GM12878 (cell line): Measurements from ENCODE around the gene WDR11. TPM values are rescaled to one million over a fixed set of nuclear protein-coding genes. Genes with fewer than 3 reads are reported as not detected.
"Not testable (repeated sequence)": the region's sequence is repeated elsewhere in the genome, so short reads cannot be mapped to it uniquely, and the experiment has no call there.

Experiments used
- ATAC-seq: fragments of 200-7000 bp; cut with Tn5 transposase; 3 replicates; pipeline ENCODE4 v1.9.1; 2020; ENCODE audit warnings: mild to moderate bottlenecking, moderate library complexity
- BruUV-seq: library from RNA; stranded (reverse); fragments of 400-500 nt; replicated peaks from 2 replicates; lab custom pipeline; 2021; lab: Mats Ljungman, UMichigan
- CTCF ChIA-PET: fragments of 300-600 bp; sonication (Branson Sonifier 250); formaldehyde crosslinking; extraction: SDS; loops from one replicate; lab custom pipeline; 2021; ENCODE audit warnings: inconsistent platforms; lab: Yijun Ruan, JAX
- POLR2A ChIA-PET: fragments of 350-600 bp; formaldehyde crosslinking; extraction: SDS; loops from one replicate; lab custom pipeline; 2021; ENCODE audit warnings: inconsistent platforms; lab: Charles Lee
- RAD21 ChIA-PET: fragments of 300-600 bp; sonication (Branson Sonifier 250); formaldehyde crosslinking; loops from one replicate; lab custom pipeline; 2023; ENCODE audit warnings: antibody characterized with exemption; ENCODE audit not compliant: unreplicated experiment; lab: Charles Lee
- SMC1A ChIA-PET: fragments of 300-600 bp; sonication (Branson Sonifier 250); formaldehyde crosslinking; loops from one replicate; lab custom pipeline; 2023; ENCODE audit not compliant: unreplicated experiment, uncharacterized antibody; lab: Charles Lee
- DNase-seq: peaks from one replicate; pipeline ENCODE4 v3.0.0-alpha.2; 2011; ENCODE audit warnings: low read depth, low spot score
- FAIRE-seq: peaks from 3 replicates; lab custom pipeline; 2011; peaks lifted over from hg19 to GRCh38; lab: Jason Lieb, UNC
- H2AFZ ChIP-seq: 2 replicates; pipeline ENCODE4 v1.6.0; 2011; ENCODE audit warnings: low read depth, low read length, control low read depth; ENCODE audit not compliant: control insufficient read depth
- H3K27ac ChIP-seq: 2 replicates; pipeline ENCODE4 v1.5.1; 2011; ENCODE audit warnings: control low read depth; ENCODE audit not compliant: control insufficient read depth, insufficient read depth
- H3K27me3 ChIP-seq, 2 experiments: replicated peaks in 1 of 2; 2 replicates each; pipeline versions ENCODE4 v1.6.0 to v1.6.1; 2011; ENCODE audit warnings: low read length in 1 of 2; ENCODE audit not compliant: control insufficient read depth in 2 of 2, insufficient read depth in 2 of 2
- H3K36me3 ChIP-seq, 2 experiments: 2 replicates each; pipeline ENCODE4 v1.5.1; 2011; ENCODE audit warnings: low read length in 1 of 2; ENCODE audit not compliant: control insufficient read depth in 2 of 2, insufficient read depth in 2 of 2
- H3K4me1 ChIP-seq: 2 replicates; pipeline ENCODE4 v1.6.1; 2011; ENCODE audit warnings: mild to moderate bottlenecking, low read length, moderate library complexity, mixed read lengths; ENCODE audit not compliant: control insufficient read depth, insufficient read depth
- H3K4me2 ChIP-seq: 2 replicates; pipeline ENCODE4 v1.6.0; 2011; ENCODE audit warnings: control low read depth; ENCODE audit not compliant: control insufficient read depth, insufficient read depth
- H3K4me3 ChIP-seq: fragments of 200-600 bp; sonication (generic); 2 replicates; pipeline ENCODE4 v1.5.1; 2016
- H3K79me2 ChIP-seq: 2 replicates; pipeline ENCODE4 v1.6.0; 2011; ENCODE audit warnings: low read length; ENCODE audit not compliant: control insufficient read depth, insufficient read depth
- H3K9ac ChIP-seq: 2 replicates; pipeline ENCODE4 v1.8.0; 2011; ENCODE audit warnings: low read length, control low read depth, mixed read lengths; ENCODE audit not compliant: control insufficient read depth, insufficient read depth
- H3K9me3 ChIP-seq: replicated peaks from 3 replicates; pipeline ENCODE4 v1.5.1; 2011; ENCODE audit warnings: mild to moderate bottlenecking, low read length; ENCODE audit not compliant: control insufficient read depth, insufficient read depth
- H4K20me1 ChIP-seq: 2 replicates; pipeline ENCODE4 v1.6.0; 2011; ENCODE audit not compliant: control insufficient read depth, insufficient read depth
- FOS ChIP-seq: IDR thresholded peaks from 3 replicates; pipeline ENCODE4 v1.6.1; 2011; ENCODE audit warnings: borderline replicate concordance; ENCODE audit not compliant: insufficient read length; ENCODE audit errors: extremely low read depth
- SIX5 ChIP-seq: IDR thresholded peaks from 2 replicates; pipeline ENCODE4 v1.6.1; 2011; ENCODE audit warnings: mild to moderate bottlenecking, low read depth, low read length, moderate library complexity; ENCODE audit not compliant: severe bottlenecking
- TARDBP ChIP-seq: IDR thresholded peaks from 2 replicates; pipeline ENCODE4 v1.6.1; 2016; ENCODE audit warnings: borderline replicate concordance
- TCF7 ChIP-seq: IDR thresholded peaks from 2 replicates; pipeline ENCODE4 v1.6.1; 2014; ENCODE audit warnings: antibody characterized with exemption, borderline replicate concordance
- WGBS: methylation state at CpG from one replicate; pipeline ENCODE4 v1.1.6; 2016; ENCODE audit warnings: low lambda C conversion rate; ENCODE audit not compliant: insufficient replicate concordance, insufficient coverage; ENCODE audit errors: missing lambda C conversion rate; 5-methylcytosine and 5-hydroxymethylcytosine counted together
- in situ Hi-C: fragments of 300-500 bp; cut with MboI; formaldehyde crosslinking; loops from 9 replicates; pipeline ENCODE4 v1.14.3; 2018; ENCODE audit warnings: mixed read lengths
- intact Hi-C: fragments of 100-400 bp; cut with micrococcal nuclease; formaldehyde crosslinking; loops from one replicate; pipeline ENCODE4 v1.14.2; 2022; ENCODE audit not compliant: unreplicated experiment
- polyA plus RNA-seq, 11 experiments: library from polyadenylated mRNA; depleted of rRNA in 4 of 11; unstranded in 6 of 11; stranded (reverse) in 5 of 11; fragments of >200 nt; fragmentation: Nextera tagmentation in 4 of 11; fragmentation: Illumina TruSeq in 1 of 11; extraction: Ambion mirVana in 4 of 11; extraction: Trizol in 1 of 11; gene quantifications; 1 replicate in 1 of 11; 2 replicates in 10 of 11; pipeline versions ENCODE4 v1.2.1 to v1.2.3, GENCODE V29; 2011 to 2016; ENCODE audit warnings: inconsistent platforms in 2 of 11, missing spikeins in 2 of 11, low read depth in 1 of 11
- total RNA-seq, 4 experiments: library from RNA; depleted of rRNA in 3 of 4; stranded (reverse); fragments of >200 nt in 3 of 4; fragmentation: Illumina TruSeq in 1 of 4; extraction: Trizol in 1 of 4; gene quantifications; 2 replicates each; pipeline versions ENCODE4 v1.2.1 to v1.2.3, GENCODE V29; 2013 to 2021
- TF ChIP-seq, protein P1 (sequence below): IDR thresholded peaks from 2 replicates; pipeline ENCODE4 v1.6.1; 2012; ENCODE audit warnings: low read depth, low read length, improper control_type of control experiment

WDR11 gene
- total and polyA plus RNA-seq, 10 of the 15 experiments (the other 5 are each of a cell fraction or from before 2014, with no cell fraction given): 21.3 to 132 (median 42.6) TPM

DNA sequence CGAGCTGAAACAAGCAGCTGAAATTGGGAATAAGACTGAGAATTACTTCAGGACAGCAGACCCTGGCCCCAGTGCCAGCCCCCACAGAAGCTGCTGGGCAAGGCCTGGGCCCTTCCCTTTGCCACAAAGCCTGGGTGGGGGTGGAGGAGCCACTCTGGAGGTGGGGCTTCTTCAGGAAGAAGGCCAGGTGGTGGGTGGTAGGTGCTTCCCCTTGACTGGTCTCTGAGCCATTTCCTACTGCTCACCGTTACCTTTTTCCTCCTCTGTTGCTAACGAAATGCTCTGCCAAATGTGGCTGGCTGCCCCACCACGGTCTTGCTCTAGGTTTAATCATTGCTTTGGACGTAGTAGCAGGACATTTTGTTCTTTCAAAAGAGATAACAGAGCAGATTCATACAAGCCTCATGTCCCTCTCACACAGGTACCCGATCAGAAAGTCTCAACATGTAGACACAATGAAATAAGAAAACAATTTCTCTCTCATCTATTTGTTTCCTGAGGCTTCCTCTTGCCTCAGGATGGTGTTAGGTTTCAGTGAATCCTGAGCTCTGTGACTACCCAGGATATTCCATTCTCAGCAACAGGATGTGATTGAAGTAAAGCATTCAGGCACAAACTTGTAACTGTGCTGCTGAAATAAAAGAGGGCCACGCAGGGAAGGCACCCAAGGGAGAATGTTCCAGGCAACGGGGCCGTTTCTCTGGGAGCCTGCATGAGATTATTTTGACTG, 66.5 kb downstream of the WDR11 start (continued):
- TF ChIP-seq, protein P1, sequence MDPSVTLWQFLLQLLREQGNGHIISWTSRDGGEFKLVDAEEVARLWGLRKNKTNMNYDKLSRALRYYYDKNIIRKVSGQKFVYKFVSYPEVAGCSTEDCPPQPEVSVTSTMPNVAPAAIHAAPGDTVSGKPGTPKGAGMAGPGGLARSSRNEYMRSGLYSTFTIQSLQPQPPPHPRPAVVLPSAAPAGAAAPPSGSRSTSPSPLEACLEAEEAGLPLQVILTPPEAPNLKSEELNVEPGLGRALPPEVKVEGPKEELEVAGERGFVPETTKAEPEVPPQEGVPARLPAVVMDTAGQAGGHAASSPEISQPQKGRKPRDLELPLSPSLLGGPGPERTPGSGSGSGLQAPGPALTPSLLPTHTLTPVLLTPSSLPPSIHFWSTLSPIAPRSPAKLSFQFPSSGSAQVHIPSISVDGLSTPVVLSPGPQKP: no peak
- no peak for TF ChIP-seq TARDBP
- TF ChIP-seq SIX5: no peak
- TF ChIP-seq TCF7: no peak
- TF ChIP-seq FOS: no peak
- TF ChIP-seq, all 136 proteins: peak for 0

DNA sequence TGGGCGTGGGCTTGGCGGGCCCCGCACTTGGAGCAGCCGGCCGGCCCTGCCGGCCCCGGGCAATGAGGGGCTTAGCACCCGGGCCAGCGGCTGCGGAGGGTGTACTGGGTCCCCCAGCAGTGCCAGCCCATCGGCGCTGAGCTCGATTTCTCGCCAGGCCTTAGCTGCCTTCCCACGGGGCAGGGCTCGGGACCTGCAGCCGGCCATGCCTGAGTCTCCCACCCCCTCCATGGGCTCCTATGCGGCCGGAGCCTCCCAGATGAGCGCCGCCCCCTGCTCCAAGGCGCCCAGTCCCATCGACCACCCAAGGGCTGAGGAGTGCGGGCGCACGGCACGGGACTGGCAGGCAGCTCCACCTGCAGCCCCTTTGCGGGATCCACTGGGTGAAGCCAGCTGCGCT, 72.7 kb downstream of the WDR11 start:
- ATAC-seq, intact Hi-C loops: not testable (repeated sequence)
- SMC1A ChIA-PET: interaction anchor here (1.4 kb wide), 1 partner anchor 20 kb away, joined by 3 read pairs; no protein-coding TSS in a partner anchor

More for the DNA sequence above, 72.7 kb downstream of the WDR11 start:
- H3K9ac ChIP-seq, H3K4me3 ChIP-seq, DNase-seq, H3K27me3 ChIP-seq, H3K27ac ChIP-seq, H2AFZ ChIP-seq, H3K4me1 ChIP-seq, H4K20me1 ChIP-seq, H3K36me3 ChIP-seq, in situ Hi-C loops, CTCF ChIA-PET, FAIRE-seq, H3K4me2 ChIP-seq, H3K9me3 ChIP-seq, POLR2A ChIA-PET, BruUV-seq, H3K79me2 ChIP-seq, RAD21 ChIA-PET: not testable (repeated sequence)
- WGBS: 61% methylated on average over 24 of the region's 29 CpGs
